HG03103 (cell line): ENCODE results near the gene CR1L.
"Not testable (repeated sequence)": the region's sequence is repeated elsewhere in the genome, so short reads cannot be mapped to it uniquely, and the experiment has no call there.

Experiments
- ATAC-seq: cut with Tn5 transposase; IDR thresholded peaks from one replicate; pipeline ENCODE4 v1.9.1; 2021; ENCODE audit warnings: low read depth; ENCODE audit not compliant: unreplicated experiment

Gene CR1L

GRCh38 chr1:207644852-207645634, at the start of gene CR1L:
TSS of gene CR1L (plus strand) at chr1:207645133. CDS start at chr1:207645234, 101 bp downstream.
- peak; percentile 93 for ATAC-seq

DNA sequence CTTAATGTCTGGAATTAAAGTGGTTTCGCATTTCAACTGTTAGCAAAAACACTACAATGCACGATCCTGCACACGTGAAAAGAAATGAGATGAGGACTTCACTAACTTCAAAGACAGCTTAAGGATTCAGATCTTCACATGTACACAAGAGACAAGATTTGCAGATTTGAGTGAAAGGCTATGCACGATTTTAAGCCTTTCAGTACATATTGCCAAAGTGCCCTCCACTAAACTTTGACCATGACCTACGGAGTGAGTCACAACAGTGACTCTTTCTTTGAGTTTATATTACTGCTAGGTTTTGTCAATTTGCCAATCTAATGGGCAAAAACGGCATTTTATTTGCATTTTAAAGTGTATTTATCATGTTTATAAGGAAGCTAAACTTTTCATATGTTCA, 41.2 kb upstream of the CR1L start:
- ATAC-seq = no peak

DNA sequence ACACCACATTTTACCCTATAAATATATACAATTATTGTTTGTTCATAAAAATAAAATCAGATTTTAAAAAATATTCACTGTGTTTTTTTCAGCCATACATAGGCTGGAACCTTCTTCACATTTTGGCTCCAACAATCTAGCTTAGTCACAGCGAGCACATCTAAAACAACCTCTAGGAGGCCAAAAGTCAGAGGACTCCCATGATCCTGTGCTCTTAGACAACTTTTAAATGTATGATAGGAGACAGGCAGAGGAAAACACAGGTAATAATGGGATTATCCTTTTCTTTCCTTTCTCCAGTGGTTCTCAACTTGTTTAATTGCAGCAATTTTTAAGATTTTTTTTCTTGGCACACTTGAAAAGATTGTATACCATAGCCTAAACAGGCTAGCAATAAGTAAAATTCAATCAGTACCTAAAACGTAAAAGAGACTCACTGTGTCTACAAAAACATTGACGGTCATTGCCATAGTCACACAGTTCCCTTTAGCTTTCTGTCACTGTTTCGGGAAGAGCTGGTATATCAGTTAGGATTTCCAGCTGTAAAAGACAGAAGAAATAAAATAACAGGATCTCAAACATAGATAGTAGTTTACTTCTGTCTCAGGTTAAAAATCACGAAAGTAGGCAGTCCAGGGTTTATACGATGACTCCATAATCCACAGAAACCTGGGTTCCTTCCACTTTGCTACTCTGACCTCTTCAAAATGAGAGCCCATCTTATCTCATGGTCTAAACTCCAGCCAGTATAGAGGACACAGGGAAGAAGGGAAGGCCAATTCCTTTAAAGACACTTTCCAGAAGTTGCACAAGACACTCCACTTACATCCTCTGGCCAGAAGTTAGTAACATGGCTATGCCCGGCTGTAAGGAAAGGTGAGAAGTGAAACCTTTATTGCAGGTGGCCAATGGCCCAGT, 39.2 kb upstream of the CR1L start:
- no peak for ATAC-seq

- no peak for ATAC-seq
These were observed 38.6 kb upstream of the CR1L start for GRCh38 chr1:207606362-207606755.

- ATAC-seq = no peak
These were observed 32.2 kb upstream of the CR1L start for GRCh38 chr1:207612762-207613161.

DNA sequence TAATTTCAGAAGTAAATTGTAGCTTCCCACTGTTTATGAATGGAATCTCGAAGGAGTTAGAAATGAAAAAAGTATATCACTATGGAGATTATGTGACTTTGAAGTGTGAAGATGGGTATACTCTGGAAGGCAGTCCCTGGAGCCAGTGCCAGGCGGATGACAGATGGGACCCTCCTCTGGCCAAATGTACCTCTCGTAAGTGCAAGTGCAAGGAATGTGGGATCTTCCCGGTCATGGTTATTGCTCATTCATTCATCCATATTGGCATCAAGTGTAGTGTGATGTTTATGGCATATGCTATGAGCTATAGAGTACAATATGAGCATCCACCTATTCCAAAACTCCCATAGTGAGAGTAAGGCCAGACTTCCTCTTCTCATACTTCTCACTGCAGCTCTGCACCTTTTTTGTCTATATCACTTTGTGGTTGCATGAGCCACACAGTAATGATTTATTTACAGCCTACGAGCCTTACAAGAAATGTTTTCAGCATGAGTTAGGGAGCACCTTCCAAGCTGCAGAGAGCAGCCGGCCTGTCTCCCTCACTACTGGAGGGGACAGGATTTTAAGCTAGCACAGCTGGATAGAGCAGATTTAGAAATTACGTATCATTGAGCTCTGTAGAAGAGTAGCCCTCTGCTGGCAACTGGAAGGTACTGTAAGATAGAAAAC, 24.9 kb upstream of the CR1L start:
- peak; percentile 88 for ATAC-seq

DNA sequence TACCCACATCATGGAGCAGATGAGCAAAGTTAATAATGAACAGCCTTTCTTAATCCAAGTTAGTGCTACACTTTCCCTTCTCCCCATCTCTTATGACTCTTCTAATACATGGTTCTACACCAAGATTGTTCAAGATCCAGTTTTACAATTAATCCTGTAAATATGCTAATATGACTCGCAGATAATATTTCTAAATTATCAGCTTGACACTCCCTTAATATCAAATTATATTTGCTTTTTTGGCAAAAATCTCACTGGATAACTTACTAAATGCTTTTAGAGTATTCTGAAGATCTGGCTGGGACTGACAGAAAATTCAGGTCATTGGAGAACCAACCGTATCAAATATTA, 24.4 kb upstream of the CR1L start:
- no peak for ATAC-seq

DNA sequence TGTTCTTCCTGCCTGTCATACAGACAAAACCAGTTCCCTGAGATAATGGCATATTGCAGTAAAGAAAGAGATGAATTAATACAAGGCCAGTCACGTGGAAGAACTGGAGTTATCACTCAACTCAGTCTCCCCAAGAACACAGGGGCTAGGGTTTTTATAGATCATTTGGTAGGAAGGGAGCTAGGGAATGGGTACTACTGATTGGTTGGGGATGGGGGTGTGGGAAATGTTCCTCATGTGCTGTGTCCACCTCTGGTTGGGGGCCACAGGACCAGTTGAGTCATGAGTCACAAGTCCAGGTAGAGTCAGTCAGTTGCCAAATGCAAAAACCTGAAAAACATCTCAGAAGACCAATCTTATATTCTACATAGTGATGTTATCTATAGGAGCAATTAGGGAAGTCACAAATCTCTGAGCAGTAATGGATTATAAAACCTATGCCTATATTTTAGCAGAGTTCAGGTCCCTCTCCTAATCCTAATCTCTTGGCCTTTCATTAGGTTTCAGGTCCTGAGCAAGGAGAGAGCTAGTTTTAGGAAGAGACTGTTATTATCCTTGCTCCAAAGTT, 19.3 kb upstream of the CR1L start:
- ATAC-seq = not testable (repeated sequence)

DNA sequence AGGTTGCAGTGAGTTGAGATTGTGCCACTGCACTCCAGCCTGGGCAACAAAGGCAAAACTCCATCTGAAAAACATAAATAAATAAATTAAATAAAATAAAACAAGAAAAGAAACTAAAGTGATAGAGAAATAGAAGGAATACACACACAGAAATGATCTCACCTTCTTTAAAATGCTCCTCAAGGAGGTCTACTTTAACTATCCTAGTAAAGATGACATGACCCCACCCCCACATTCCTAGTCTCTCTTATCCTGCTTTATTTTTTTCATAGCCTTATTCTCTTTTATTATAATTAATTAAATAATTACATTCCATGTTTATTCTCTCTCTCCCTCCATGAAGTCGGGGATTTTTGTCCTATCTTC, 18.0 kb upstream of the CR1L start:
- ATAC-seq = no peak

- ATAC-seq = no peak
These were observed 17.4 kb upstream of the CR1L start for GRCh38 chr1:207627496-207627895.

DNA sequence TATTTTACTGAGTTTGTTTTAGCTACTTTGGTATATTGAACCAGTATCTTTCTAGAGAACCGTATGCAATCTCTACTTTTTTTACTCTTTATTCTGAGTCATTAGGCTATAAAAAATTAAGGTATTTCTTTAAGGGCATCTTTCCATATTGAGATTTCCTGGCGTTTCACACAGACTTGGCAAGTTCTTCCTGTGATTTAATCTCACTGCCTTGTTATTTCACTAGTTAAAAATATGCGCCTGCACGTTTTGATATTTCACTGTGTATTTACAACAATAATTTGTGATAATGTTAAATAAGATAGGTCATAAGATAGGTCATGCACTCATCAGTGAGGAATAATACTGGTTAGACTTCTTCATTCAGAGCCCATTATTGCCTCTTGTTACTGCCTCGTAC, 16.2 kb upstream of the CR1L start:
- no peak for ATAC-seq

DNA sequence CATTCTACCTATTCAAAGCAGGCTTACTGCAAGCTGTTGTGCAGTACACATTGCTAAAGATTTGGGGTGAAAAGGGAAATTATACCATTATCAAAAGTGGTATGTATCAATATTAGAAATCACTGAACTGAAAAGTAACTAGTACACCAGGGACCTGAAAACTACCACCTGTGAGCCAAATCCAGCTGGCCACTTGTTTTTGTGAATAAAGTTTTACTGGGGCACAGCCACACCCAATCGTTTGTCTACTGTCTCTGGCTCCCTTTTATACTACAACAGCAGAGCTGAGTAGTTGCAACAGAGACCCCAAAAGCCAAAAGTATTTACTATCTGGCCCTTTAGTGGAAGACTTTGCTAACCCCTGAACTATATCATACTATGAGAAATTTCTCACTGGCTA, 13.8 kb upstream of the CR1L start:
- ATAC-seq = no peak

DNA sequence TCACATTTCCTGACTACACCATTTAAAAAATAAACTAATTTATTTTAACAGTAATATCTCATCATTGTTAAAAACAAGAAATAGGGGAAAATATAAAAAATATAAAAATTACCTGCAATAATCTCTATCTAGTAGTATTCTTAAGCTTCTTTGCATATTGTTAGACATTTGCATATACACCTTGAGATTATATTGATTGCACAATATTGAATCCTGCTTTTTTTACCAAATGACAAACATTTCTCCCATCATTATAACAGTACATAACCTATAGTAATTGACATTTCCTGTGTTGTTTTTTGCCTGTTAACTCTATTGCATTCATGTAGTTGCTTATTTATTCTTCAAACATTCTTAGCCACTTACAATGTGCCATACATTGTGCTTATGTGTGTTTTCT, 11.7 kb upstream of the CR1L start:
- no peak for ATAC-seq

GRCh38 chr1:207633699-207634289, 11.1 kb upstream of the CR1L start:
- not testable (repeated sequence) for ATAC-seq

- ATAC-seq = not testable (repeated sequence)
These were observed 10.6 kb upstream of the CR1L start for GRCh38 chr1:207634293-207634692.

- not testable (repeated sequence) for ATAC-seq
These were observed 9.3 kb upstream of the CR1L start for GRCh38 chr1:207635569-207636186.

GRCh38 chr1:207638487-207639145, 6.3 kb upstream of the CR1L start:
- not testable (repeated sequence) for ATAC-seq

DNA sequence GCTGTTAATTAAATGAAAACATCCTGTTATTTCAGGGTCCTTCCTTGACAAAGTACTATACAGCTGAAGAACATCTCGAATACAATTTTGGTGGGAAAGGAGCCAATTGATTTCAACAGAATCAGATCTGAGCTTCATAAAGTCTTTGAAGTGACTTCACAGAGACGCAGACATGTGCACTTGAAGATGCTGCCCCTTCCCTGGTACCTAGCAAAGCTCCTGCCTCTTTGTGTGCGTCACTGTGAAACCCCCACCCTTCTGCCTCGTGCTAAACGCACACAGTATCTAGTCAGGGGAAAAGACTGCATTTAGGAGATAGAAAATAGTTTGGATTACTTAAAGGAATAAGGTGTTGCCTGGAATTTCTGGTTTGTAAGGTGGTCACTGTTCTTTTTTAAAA, 5.6 kb upstream of the CR1L start:
- ATAC-seq = not testable (repeated sequence)

DNA sequence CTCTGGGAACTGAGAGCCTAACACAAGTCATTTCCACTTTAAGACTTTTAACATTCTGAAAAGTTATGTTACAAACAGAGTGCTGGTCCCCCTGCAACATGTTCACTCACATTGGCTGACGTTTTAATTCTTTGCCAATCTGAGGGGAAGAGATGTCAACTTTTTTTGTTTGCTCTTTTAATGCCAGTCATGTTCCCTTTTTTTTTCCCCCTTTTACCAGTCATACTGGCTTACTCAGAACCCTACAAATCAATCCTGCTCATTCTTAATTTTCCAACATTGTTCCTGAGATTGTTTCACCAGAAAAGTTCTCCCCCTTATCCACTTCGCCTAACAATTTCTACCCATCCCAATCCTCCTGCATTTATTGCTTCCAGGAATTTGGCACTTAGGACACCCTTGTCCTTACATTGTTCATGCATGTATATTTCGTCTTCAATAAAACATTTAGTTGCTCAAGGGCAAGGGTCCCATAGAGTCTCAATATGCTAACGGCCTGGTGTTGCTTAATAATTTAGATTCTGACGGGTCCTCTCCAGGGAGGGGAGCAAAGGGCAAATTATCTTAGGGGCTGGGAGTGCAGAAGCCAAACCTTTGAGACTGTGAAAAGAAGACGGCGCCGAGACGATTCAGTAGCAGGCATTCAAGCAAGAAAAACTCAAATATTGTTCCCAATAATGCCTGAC, 624 bp upstream of the CR1L start:
- no peak for ATAC-seq
